ENCODE data around the gene CYBA. TPM values are rescaled to one million over a fixed set of nuclear protein-coding genes. Genes with fewer than 3 reads are reported as not detected.
A peak's percentile ranks its signal among the peaks of the same experiment; 100 is the strongest.

The CYBA gene
- polyA plus RNA-seq, 3 donors: 1,168 to 2,376 (median 2,092) TPM

GRCh38 chr16:88697116-88697830 is 46.4 kb upstream of the CYBA start:
- Histone ChIP-seq H3K4me1 (ENCODE audit: control insufficient read depth in 1 of 2, insufficient read depth in 2 of 2, low read length in 2 of 2) (peaks cover 46 to 49% of the 10 kb centered on the region in 2 donors), H3K9ac (ENCODE audit: insufficient read depth, low read length, poor library complexity, severe bottlenecking) (no peak overlapping the region), H3K27ac (ENCODE audit: low read depth in 1 of 2, low read length in 2 of 2) (peak overlapping the region in 1 of 2 donors; percentile 26), H2AFZ (ENCODE audit: insufficient read depth, low read depth, low read length, poor library complexity, severe bottlenecking) (no peak overlapping the region), H3K9me3 (replicated peaks in 1 of 2; ENCODE audit: control insufficient read depth in 1 of 2, insufficient read depth in 1 of 2, low read length in 2 of 2) (no peaks in the 10 kb centered on the region), H3K79me2 (ENCODE audit: insufficient read depth, low read length) (peaks cover 48% of the 10 kb centered on the region), H3K4me3 (replicated peaks in 1 of 3; ENCODE audit: low read depth in 2 of 3, low read length in 3 of 3) (no peak overlapping the region), H3K36me3 (replicated peaks in 1 of 2; ENCODE audit: control insufficient read depth in 1 of 2, insufficient read depth in 2 of 2, low read length in 2 of 2) (peaks cover 54 to 59% of the 10 kb centered on the region in 2 donors), H3K4me2 (replicated peaks; ENCODE audit: extremely low read depth, low read length, poor library complexity, severe bottlenecking) (no peak overlapping the region), H3K27me3 (ENCODE audit: control insufficient read depth in 2 of 2, insufficient read depth in 2 of 2, low read length in 2 of 2) (no peaks in the 10 kb centered on the region), H4K20me1 (ENCODE audit: insufficient read depth, low read length) (peaks cover 66% of the 10 kb centered on the region)
- TF ChIP-seq CTCF (IDR thresholded peaks at IDR 0.05): no peak
- 93% methylated on average over 42 of the region's 47 CpGs for WGBS (ENCODE audit: insufficient coverage)
- intact Hi-C loops (cut with micrococcal nuclease): no loop called here
- Mint-ChIP-seq H3K27ac (peak overlapping the region in 4 of 7 donors; percentile 46 to 87 (median 56)), H3K9me3 (no peaks in the 10 kb centered on the region), H3K4me3 (no peak overlapping the region), H3K4me1 (peaks cover 50% of the 10 kb centered on the region), H3K27me3 (ENCODE audit: low read depth in 3 of 3) (no peaks in the 10 kb centered on the region), H3K36me3 (peaks cover 48 to 64% of the 10 kb centered on the region in 2 donors)
- DNase-seq: no peak

DNA sequence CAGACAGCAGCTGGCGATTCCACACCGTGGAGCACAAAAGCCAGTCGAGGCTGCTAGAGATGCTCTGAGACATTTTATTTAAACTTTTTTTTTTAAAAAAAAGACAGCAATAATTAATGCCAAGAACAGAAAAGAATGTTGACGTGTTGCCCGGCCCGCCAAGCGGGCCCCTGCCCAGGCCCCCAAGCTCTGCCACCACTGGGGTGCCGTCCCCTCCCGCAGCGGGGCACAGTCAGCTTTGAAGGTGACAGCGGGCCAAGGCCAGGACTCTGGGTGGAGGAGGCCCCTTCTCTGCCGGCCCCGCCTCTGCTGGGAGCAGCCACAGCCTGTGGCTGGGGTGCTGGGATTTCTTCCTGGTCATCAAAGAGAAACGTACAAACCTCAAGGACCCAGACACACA is 45.6 kb upstream of the CYBA start:
- H3K4me1 ChIP-seq (ENCODE audit: control insufficient read depth in 1 of 2, insufficient read depth in 2 of 2, low read length in 2 of 2): peaks cover 46 to 49% of the 10 kb centered on the region in 2 donors
- DNase-seq: no peak
- H3K9me3 ChIP-seq (replicated peaks in 1 of 2; ENCODE audit: control insufficient read depth in 1 of 2, insufficient read depth in 1 of 2, low read length in 2 of 2): no peaks in the 10 kb centered on the region
- peaks cover 54 to 59% of the 10 kb centered on the region in 2 donors for H3K36me3 ChIP-seq (replicated peaks in 1 of 2; ENCODE audit: control insufficient read depth in 1 of 2, insufficient read depth in 2 of 2, low read length in 2 of 2)
- no peak overlapping the region for H2AFZ ChIP-seq (ENCODE audit: insufficient read depth, low read depth, low read length, poor library complexity, severe bottlenecking)
- H3K27me3 ChIP-seq (ENCODE audit: control insufficient read depth in 2 of 2, insufficient read depth in 2 of 2, low read length in 2 of 2): no peaks in the 10 kb centered on the region
- H3K4me3 ChIP-seq (replicated peaks in 1 of 3; ENCODE audit: low read depth in 2 of 3, low read length in 3 of 3): no peak overlapping the region
- peaks cover 66% of the 10 kb centered on the region for H4K20me1 ChIP-seq (ENCODE audit: insufficient read depth, low read length)
- no peak overlapping the region for H3K9ac ChIP-seq (ENCODE audit: insufficient read depth, low read length, poor library complexity, severe bottlenecking)
- no peak overlapping the region for H3K27ac ChIP-seq (ENCODE audit: low read depth in 1 of 2, low read length in 2 of 2)
- 82% methylated on average over 12 of the region's 14 CpGs for WGBS (ENCODE audit: insufficient coverage)
- Mint-ChIP-seq H3K27ac (peak overlapping the region in 2 of 7 donors; percentile 20 to 50), H3K27me3 (ENCODE audit: low read depth in 3 of 3) (no peaks in the 10 kb centered on the region), H3K4me1 (peaks cover 50% of the 10 kb centered on the region), H3K9me3 (no peaks in the 10 kb centered on the region), H3K36me3 (peaks cover 48 to 56% of the 10 kb centered on the region in 2 donors), H3K4me3 (no peak overlapping the region)
- peaks cover 40% of the 10 kb centered on the region for H3K79me2 ChIP-seq (ENCODE audit: insufficient read depth, low read length)
- intact Hi-C loops (cut with micrococcal nuclease): no loop called here
- no peak for TF ChIP-seq CTCF (IDR thresholded peaks at IDR 0.05)
- no peak overlapping the region for H3K4me2 ChIP-seq (replicated peaks; ENCODE audit: extremely low read depth, low read length, poor library complexity, severe bottlenecking)

Data from CD14-positive monocyte (primary cell).